Measurements from ENCODE around the gene ATXN7L1. TPM values are rescaled to one million over a fixed set of nuclear protein-coding genes. Genes with fewer than 3 reads are reported as not detected.

ATXN7L1 gene
- total and polyA plus RNA-seq, 2 of the 8 experiments (the other 6 are each of a cell fraction or from before 2014, with no cell fraction given): 14.3 to 34.0 TPM

DNA sequence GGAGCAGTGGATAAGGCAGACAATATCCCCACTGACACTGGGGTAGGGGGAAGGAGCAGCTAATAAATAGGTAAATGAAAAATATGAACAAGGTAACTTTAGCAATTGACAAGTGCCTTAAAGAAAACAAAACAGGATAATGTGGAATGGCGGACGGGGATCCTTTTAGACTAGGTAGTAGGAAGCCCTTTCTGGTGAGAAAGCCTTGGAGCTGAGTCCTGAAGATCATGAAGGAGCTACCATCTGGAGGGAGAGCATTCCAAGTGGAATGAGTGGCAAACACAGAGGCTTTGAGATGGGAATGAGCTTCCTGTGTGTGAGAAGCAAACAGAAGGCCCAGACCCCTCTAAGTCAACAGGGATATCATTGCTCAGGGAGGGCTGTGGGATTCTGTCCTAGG is 16.0 kb upstream of the ATXN7L1 start:
- Histone ChIP-seq H4K5ac (ENCODE audit: insufficient read length, low read depth, low read length) (no peak overlapping the region), H4K20me1 (replicated peaks in 1 of 2; ENCODE audit: control insufficient read depth in 1 of 2, insufficient read depth in 2 of 2, low read length in 2 of 2) (no peaks in the 10 kb centered on the region), H3K14ac (ENCODE audit: insufficient read length) (no peak overlapping the region), H3K36me3 (ENCODE audit: control insufficient read depth in 2 of 4, insufficient read depth in 4 of 4, low read length in 3 of 4) (no peaks in the 10 kb centered on the region; a peak in 1 of 8 replicates), H3K23me2 (ENCODE audit: low read depth, low read length) (no peaks in the 10 kb centered on the region), H3K4me2 (ENCODE audit: insufficient read depth in 1 of 2, low read depth in 2 of 2, low read length in 2 of 2) (no peak overlapping the region), H3K79me1 (ENCODE audit: low read depth, low read length) (no peaks in the 10 kb centered on the region), H4K8ac (ENCODE audit: extremely low read depth, insufficient read depth, low read length) (no peak overlapping the region), H3K27me3 (replicated peaks in 1 of 4; ENCODE audit: control insufficient read depth in 3 of 4, extremely low read depth in 1 of 4, insufficient read depth in 3 of 4, low read length in 3 of 4) (no peaks in the 10 kb centered on the region), H3K79me2 (ENCODE audit: control insufficient read depth in 1 of 2, insufficient read depth in 2 of 2, low read length in 2 of 2) (no peaks in the 10 kb centered on the region), H2BK20ac (ENCODE audit: low read length) (no peak overlapping the region), H2BK15ac (ENCODE audit: low read length) (no peak overlapping the region), H3K18ac (ENCODE audit: extremely low read depth, low read length) (no peak overlapping the region), H3K27ac (ENCODE audit: low read depth, low read length) (no peak overlapping the region), H3K4ac (replicated peaks; ENCODE audit: insufficient read length, low read depth, low read length) (no peak overlapping the region), H3K56ac (replicated peaks; ENCODE audit: insufficient read length, low read depth, low read length) (no peak overlapping the region), H3K9ac (replicated peaks in 1 of 4; ENCODE audit: extremely low read depth in 1 of 4, low read depth in 3 of 4, low read length in 3 of 4) (no peak overlapping the region), H2BK120ac (replicated peaks; ENCODE audit: low read depth, low read length) (no peak overlapping the region), H3K4me3 (ENCODE audit: extremely low read depth in 1 of 4, insufficient read depth in 2 of 4, low read depth in 3 of 4, low read length in 4 of 4) (no peak overlapping the region), H2AK5ac (ENCODE audit: low read depth, low read length) (no peak overlapping the region), H4K91ac (replicated peaks; ENCODE audit: insufficient read length, low read length) (no peak overlapping the region), H3K4me1 (replicated peaks in 1 of 4; ENCODE audit: control insufficient read depth in 3 of 4, insufficient read depth in 4 of 4, low read length in 3 of 4) (0 out of 7 replicates have a peak, but pooled peaks cover 0 to 6% (median 0%) of the 10 kb centered on the region in 4 experiments), H2BK12ac (ENCODE audit: low read depth, low read length) (no peak overlapping the region), H3K9me3 (ENCODE audit: insufficient read depth in 2 of 2, low read depth in 1 of 2, low read length in 1 of 2) (no peaks in the 10 kb centered on the region), H2AFZ (ENCODE audit: low read length) (no peak overlapping the region), H2BK5ac (ENCODE audit: low read depth, low read length) (no peak overlapping the region), H3K23ac (ENCODE audit: insufficient read length) (no peak overlapping the region)
- ChIA-PET CTCF (ENCODE audit: partially characterized antibody) (interaction anchor here (0.8 to 4.5 kb wide), 13 partner anchors 11 to 248 kb away, joined by 3 to 18 read pairs (median 4); partner anchors contain the start of gene ATXN7L1), POLR2A (ENCODE audit: partially characterized antibody) (interaction anchor here (1.0 kb wide), 1 partner anchor 13 kb away, joined by 4 read pairs; no protein-coding TSS in a partner anchor)
- DNase-seq (ENCODE audit: low read depth in 1 of 2, low spot score in 2 of 2): no peak
- 94% methylated on average over 2 of the region's 2 CpGs; no CpG with 5 or more reads in 1 of the 2 experiments for WGBS, 2 experiments (ENCODE audit: extremely low coverage in 1 of 2, insufficient coverage in 1 of 2, insufficient read length in 1 of 2, insufficient replicate concordance in 2 of 2, low coverage in 1 of 2, low lambda C conversion rate in 2 of 2, missing lambda C conversion rate in 1 of 2)
- FAIRE-seq: peak; percentile 13
- TF ChIP-seq RFX5 (IDR thresholded peaks at IDR 0.05; ENCODE audit: borderline replicate concordance, low read depth, low read length) (no peak), MAFK (IDR thresholded peaks at IDR 0.05; ENCODE audit: low read depth, low read length) (no peak), EZH2 (IDR thresholded peaks at IDR 0.05; ENCODE audit: low read depth, low read length, severe bottlenecking) (no peak), TAF1 (IDR thresholded peaks at IDR 0.05; ENCODE audit: low read depth, low read length) (no peak)

All from H1 (cell line).